Activated naive CD4-positive, alpha-beta T cell treated with anti-CD3 and anti-CD28 coated beads, Interleukin-2, amount 50 U/mL, for 24 hours (primary cell): ENCODE data around the gene TBCK.

Experiments
- H3K27ac Mint-ChIP-seq: one replicate; pipeline ENCODE4 v1.8.0; 2021; ENCODE audit warnings: mild to moderate bottlenecking, mixed read lengths
- H3K27me3 Mint-ChIP-seq: one replicate; pipeline ENCODE4 v1.8.0; 2021; ENCODE audit warnings: mixed read lengths
- H3K36me3 Mint-ChIP-seq: one replicate; pipeline ENCODE4 v1.8.0; 2021; ENCODE audit warnings: mixed read lengths
- H3K4me1 Mint-ChIP-seq: one replicate; pipeline ENCODE4 v1.8.0; 2021; ENCODE audit warnings: mixed read lengths
- H3K4me3 Mint-ChIP-seq: one replicate; pipeline ENCODE4 v1.8.0; 2021; ENCODE audit warnings: mild to moderate bottlenecking, mixed read lengths
- H3K9me3 Mint-ChIP-seq: one replicate; pipeline ENCODE4 v1.8.0; 2021; ENCODE audit warnings: mixed read lengths

The TBCK gene

DNA sequence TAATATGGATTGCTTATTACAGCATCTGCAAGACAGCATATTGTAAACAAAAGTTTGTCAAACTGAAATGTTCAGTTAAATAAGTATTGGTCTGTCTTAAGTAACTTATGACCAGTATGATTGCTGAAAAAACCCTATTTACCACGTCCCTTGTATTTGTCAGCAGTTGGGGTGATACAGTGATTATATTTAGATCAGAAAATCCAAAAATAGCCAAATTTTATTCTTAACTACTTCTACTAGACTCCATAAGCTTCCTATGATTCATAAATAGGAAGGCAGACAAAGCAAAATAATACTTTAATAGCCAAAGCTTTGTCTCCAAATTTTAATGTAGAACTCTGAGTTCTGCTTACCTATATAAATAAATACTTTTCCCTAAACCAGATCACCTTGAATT, 45.3 kb downstream of the TBCK start:
- Mint-ChIP-seq H3K9me3 (no peaks in the 10 kb centered on the region), H3K4me1 (peaks cover 17% of the 10 kb centered on the region), H3K36me3 (peaks cover 12% of the 10 kb centered on the region), H3K27ac (no peak overlapping the region), H3K4me3 (no peak overlapping the region), H3K27me3 (no peaks in the 10 kb centered on the region)

GRCh38 chr4:106269711-106270110, 46.3 kb downstream of the TBCK start:
- Mint-ChIP-seq H3K4me1 (peaks cover 17% of the 10 kb centered on the region), H3K27ac (no peak overlapping the region), H3K27me3 (no peaks in the 10 kb centered on the region), H3K4me3 (no peak overlapping the region), H3K9me3 (no peaks in the 10 kb centered on the region), H3K36me3 (peaks cover 12% of the 10 kb centered on the region)

GRCh38 chr4:106268786-106269185, 47.2 kb downstream of the TBCK start:
- Mint-ChIP-seq H3K9me3 (no peaks in the 10 kb centered on the region), H3K4me3 (no peak overlapping the region), H3K4me1 (peaks cover 15% of the 10 kb centered on the region), H3K36me3 (peaks cover 4% of the 10 kb centered on the region), H3K27ac (no peak overlapping the region), H3K27me3 (no peaks in the 10 kb centered on the region)

- H3K27me3 Mint-ChIP-seq: no peaks in the 10 kb centered on the region
- H3K4me3 Mint-ChIP-seq: no peak overlapping the region
- H3K9me3 Mint-ChIP-seq: no peaks in the 10 kb centered on the region
- H3K27ac Mint-ChIP-seq: no peak overlapping the region
- no peaks in the 10 kb centered on the region for H3K36me3 Mint-ChIP-seq
- peaks cover 15% of the 10 kb centered on the region for H3K4me1 Mint-ChIP-seq
These were observed 49.8 kb downstream of the TBCK start for GRCh38 chr4:106266201-106266600.

- no peaks in the 10 kb centered on the region for H3K27me3 Mint-ChIP-seq
- H3K36me3 Mint-ChIP-seq: no peaks in the 10 kb centered on the region
- H3K4me1 Mint-ChIP-seq: peaks cover 15% of the 10 kb centered on the region
- no peaks in the 10 kb centered on the region for H3K9me3 Mint-ChIP-seq
- H3K4me3 Mint-ChIP-seq: no peak overlapping the region
- H3K27ac Mint-ChIP-seq: no peak overlapping the region
These were observed 51.7 kb downstream of the TBCK start for GRCh38 chr4:106264331-106264728.

- H3K27ac Mint-ChIP-seq: no peak overlapping the region
- H3K36me3 Mint-ChIP-seq: no peaks in the 10 kb centered on the region
- H3K9me3 Mint-ChIP-seq: no peaks in the 10 kb centered on the region
- H3K4me1 Mint-ChIP-seq: peaks cover 11% of the 10 kb centered on the region
- no peak overlapping the region for H3K4me3 Mint-ChIP-seq
- no peaks in the 10 kb centered on the region for H3K27me3 Mint-ChIP-seq
These were observed 52.2 kb downstream of the TBCK start for GRCh38 chr4:106263594-106264330.

GRCh38 chr4:106261980-106262379, 54.0 kb downstream of the TBCK start:
- H3K4me3 Mint-ChIP-seq: no peak overlapping the region
- no peaks in the 10 kb centered on the region for H3K27me3 Mint-ChIP-seq
- H3K9me3 Mint-ChIP-seq: no peaks in the 10 kb centered on the region
- no peaks in the 10 kb centered on the region for H3K36me3 Mint-ChIP-seq
- H3K27ac Mint-ChIP-seq: no peak overlapping the region
- H3K4me1 Mint-ChIP-seq: peaks cover 8% of the 10 kb centered on the region

GRCh38 chr4:106258145-106259045, 57.6 kb downstream of the TBCK start:
- no peaks in the 10 kb centered on the region for H3K4me1 Mint-ChIP-seq
- no peaks in the 10 kb centered on the region for H3K9me3 Mint-ChIP-seq
- H3K27me3 Mint-ChIP-seq: no peaks in the 10 kb centered on the region
- no peak overlapping the region for H3K27ac Mint-ChIP-seq
- no peak overlapping the region for H3K4me3 Mint-ChIP-seq
- peaks cover 2% of the 10 kb centered on the region for H3K36me3 Mint-ChIP-seq

GRCh38 chr4:106256190-106256589, 59.8 kb downstream of the TBCK start:
- peaks cover 4% of the 10 kb centered on the region for H3K36me3 Mint-ChIP-seq
- no peaks in the 10 kb centered on the region for H3K4me1 Mint-ChIP-seq
- H3K27ac Mint-ChIP-seq: no peak overlapping the region
- H3K27me3 Mint-ChIP-seq: no peaks in the 10 kb centered on the region
- H3K9me3 Mint-ChIP-seq: no peaks in the 10 kb centered on the region
- H3K4me3 Mint-ChIP-seq: no peak overlapping the region

DNA sequence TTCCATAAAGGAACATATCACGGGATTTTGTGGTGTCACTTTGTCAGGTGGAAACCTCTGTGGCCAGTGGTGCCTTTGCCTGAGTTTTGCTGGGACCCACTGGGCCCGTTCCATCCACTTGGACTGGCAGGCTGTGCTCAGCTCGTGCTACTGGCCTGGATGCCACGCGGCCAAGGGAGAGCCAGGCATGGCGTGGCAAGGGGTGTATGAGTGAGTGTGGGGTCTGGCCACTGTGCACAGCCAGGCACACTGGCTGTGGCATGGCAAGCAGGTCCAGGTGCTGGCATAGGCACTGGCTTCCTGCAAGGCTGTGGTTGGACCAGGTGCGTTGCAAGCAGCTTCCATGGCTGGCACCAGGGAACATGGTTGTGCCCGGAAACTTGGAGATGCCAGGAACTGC, 60.8 kb downstream of the TBCK start:
- Mint-ChIP-seq H3K36me3 (peaks cover 8% of the 10 kb centered on the region), H3K4me1 (no peaks in the 10 kb centered on the region), H3K9me3 (no peaks in the 10 kb centered on the region), H3K27ac (no peak overlapping the region), H3K27me3 (no peaks in the 10 kb centered on the region), H3K4me3 (no peak overlapping the region)

DNA sequence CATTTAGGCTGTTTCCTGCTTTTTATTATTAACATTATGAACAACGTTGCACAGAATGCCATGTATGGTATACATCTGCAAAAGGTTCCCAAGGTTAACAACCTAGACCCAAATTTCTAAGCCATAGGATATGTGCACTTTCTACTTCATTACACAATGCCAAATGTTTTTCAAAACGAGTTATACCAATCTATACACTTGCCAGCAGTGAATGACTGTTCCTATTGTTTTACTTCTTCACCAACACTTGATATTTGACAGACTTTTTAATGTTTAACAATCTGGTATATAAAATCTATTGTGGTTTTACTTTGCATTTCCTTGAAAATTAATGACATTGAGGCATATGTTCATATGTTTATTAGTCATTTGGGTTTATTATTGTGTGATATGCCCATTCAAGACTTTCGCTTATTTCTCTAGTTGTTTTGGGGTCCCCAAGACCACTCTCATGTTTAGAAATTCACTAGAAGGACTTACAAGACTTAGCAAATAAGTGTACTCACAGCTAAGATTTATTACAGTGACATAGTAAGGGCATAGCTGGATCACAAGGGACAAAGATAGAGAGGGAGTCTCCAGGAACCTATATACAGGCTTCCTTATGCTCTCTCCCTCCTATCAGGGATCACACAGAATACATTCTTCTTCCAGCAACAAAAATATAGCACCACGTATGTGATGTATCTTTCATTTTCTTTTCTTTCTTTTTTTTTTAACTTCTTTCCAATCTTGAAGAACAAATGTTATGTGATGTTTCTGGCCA, 62.5 kb downstream of the TBCK start:
- H3K4me3 Mint-ChIP-seq: no peak overlapping the region
- H3K4me1 Mint-ChIP-seq: no peaks in the 10 kb centered on the region
- H3K27ac Mint-ChIP-seq: no peak overlapping the region
- H3K27me3 Mint-ChIP-seq: no peaks in the 10 kb centered on the region
- no peaks in the 10 kb centered on the region for H3K9me3 Mint-ChIP-seq
- peaks cover 9% of the 10 kb centered on the region for H3K36me3 Mint-ChIP-seq

GRCh38 chr4:106247600-106247999, 68.4 kb downstream of the TBCK start:
- Mint-ChIP-seq H3K27ac (no peak overlapping the region), H3K27me3 (no peaks in the 10 kb centered on the region), H3K4me1 (no peaks in the 10 kb centered on the region), H3K9me3 (no peaks in the 10 kb centered on the region), H3K36me3 (peaks cover 22% of the 10 kb centered on the region), H3K4me3 (no peak overlapping the region)

DNA sequence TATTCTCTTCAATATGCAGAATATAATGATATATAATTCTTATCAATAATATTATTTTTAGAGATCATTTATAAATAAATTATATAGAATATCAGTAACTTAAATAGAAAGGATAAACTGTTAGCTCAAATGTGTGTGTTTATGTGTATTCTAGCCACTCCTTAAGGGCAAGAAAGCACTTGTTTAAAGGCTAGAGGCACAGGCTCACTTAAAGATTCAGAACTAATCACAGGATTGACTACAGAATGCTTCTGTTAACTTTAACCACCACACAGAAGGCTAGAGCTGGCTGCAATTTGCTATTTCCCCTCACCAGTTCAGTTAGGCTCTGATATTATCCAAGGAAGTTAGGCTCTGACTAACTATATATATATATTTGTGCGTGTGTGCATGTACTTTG, 69.6 kb downstream of the TBCK start:
- Mint-ChIP-seq H3K36me3 (peaks cover 23% of the 10 kb centered on the region), H3K27ac (no peak overlapping the region), H3K9me3 (no peaks in the 10 kb centered on the region), H3K4me3 (no peak overlapping the region), H3K27me3 (no peaks in the 10 kb centered on the region), H3K4me1 (no peaks in the 10 kb centered on the region)

DNA sequence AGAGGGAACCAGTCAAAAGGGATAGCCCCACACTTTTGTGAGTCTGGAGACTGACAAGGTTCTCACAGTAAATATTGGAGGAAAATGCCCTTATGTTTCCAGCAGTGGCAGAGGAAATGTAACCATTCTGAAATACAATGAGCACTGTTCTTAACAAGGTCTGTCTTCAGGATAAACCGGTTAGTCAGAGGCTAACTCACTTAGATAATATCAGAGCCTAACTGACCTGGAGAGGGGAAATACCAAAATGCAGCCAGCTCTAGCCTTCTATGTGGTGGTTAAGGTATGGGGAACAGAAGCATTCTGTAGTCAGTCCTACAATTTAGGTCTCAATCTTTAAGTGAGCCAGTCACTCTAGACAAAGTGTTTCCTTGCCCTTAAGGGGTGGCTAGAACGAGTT, 70.8 kb downstream of the TBCK start:
- no peaks in the 10 kb centered on the region for H3K9me3 Mint-ChIP-seq
- H3K27ac Mint-ChIP-seq: no peak overlapping the region
- H3K36me3 Mint-ChIP-seq: peaks cover 21% of the 10 kb centered on the region
- H3K4me3 Mint-ChIP-seq: no peak overlapping the region
- no peaks in the 10 kb centered on the region for H3K27me3 Mint-ChIP-seq
- H3K4me1 Mint-ChIP-seq: no peaks in the 10 kb centered on the region

DNA sequence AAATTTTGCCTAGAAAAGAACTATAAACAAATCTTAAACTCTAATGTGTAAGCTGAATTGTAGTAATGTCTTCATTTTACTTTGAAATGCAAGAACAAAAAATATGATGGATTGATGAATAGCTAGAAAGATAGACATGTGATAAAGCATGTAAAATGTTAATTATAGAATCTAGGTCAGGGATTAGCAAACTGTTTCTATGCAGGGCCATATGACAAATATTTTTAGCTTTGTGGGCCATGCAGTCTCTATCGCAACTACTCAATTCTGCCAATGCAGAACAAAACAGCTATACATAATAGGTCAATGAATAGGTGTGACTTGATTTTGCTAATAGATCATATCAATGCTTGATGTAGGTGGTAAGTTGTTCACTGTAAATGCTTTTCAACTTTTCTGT, 75.3 kb downstream of the TBCK start:
- Mint-ChIP-seq H3K36me3 (peaks cover 13% of the 10 kb centered on the region), H3K9me3 (no peaks in the 10 kb centered on the region), H3K27me3 (no peaks in the 10 kb centered on the region), H3K4me3 (no peak overlapping the region), H3K4me1 (no peaks in the 10 kb centered on the region), H3K27ac (no peak overlapping the region)
